GM21619 (cell line): ENCODE measurements around the gene RRP8.

Experiments
- ATAC-seq: cut with Tn5 transposase; IDR thresholded peaks from one replicate; pipeline ENCODE4 v1.9.1; 2021; ENCODE audit not compliant: unreplicated experiment

RRP8 gene

GRCh38 chr11:6604790-6605189 is 1.4 kb upstream of the RRP8 start:
- ATAC-seq = no peak

- peak; percentile 35 for ATAC-seq
These were observed 738 bp upstream of the RRP8 start for GRCh38 chr11:6604081-6604626.

- no peak for ATAC-seq
These were observed 1.1 kb downstream of the RRP8 start for GRCh38 chr11:6602096-6602940.

- no peak for ATAC-seq
These were observed 2.4 kb downstream of the RRP8 start for GRCh38 chr11:6601041-6601461.

GRCh38 chr11:6599881-6600390 is 3.5 kb downstream of the RRP8 start:
- no peak for ATAC-seq

- no peak for ATAC-seq
These were observed 4.0 kb downstream of the RRP8 start for GRCh38 chr11:6599449-6599848.

GRCh38 chr11:6598555-6598954 is 4.9 kb downstream of the RRP8 start:
- ATAC-seq = no peak

- no peak for ATAC-seq
These were observed 7.1 kb downstream of the RRP8 start for GRCh38 chr11:6596239-6596877.

GRCh38 chr11:6594142-6594768 is 9.2 kb downstream of the RRP8 start:
- no peak for ATAC-seq

- no peak for ATAC-seq
These were observed 15.4 kb downstream of the RRP8 start for GRCh38 chr11:6588018-6588417.

- no peak for ATAC-seq
These were observed 16.0 kb downstream of the RRP8 start for GRCh38 chr11:6587360-6587953.

- ATAC-seq = no peak
These were observed 16.7 kb downstream of the RRP8 start for GRCh38 chr11:6586434-6587359.

GRCh38 chr11:6584528-6584927 is 18.9 kb downstream of the RRP8 start:
- no peak for ATAC-seq

- no peak for ATAC-seq
These were observed 19.8 kb downstream of the RRP8 start for GRCh38 chr11:6583584-6583983.

GRCh38 chr11:6579681-6580080 is 23.7 kb downstream of the RRP8 start:
- no peak for ATAC-seq

GRCh38 chr11:6578134-6578533 is 25.3 kb downstream of the RRP8 start:
- ATAC-seq = no peak

GRCh38 chr11:6576471-6577373 is 26.7 kb downstream of the RRP8 start:
- ATAC-seq = no peak

- ATAC-seq = no peak
These were observed 28.4 kb downstream of the RRP8 start for GRCh38 chr11:6574816-6575715.
